K562 (cell line): Measurements from ENCODE around the gene SERPINH1. TPM values are rescaled to one million over a fixed set of nuclear protein-coding genes. Genes with fewer than 3 reads are reported as not detected.
A peak's percentile ranks its signal among the peaks of the same experiment; 100 is the strongest.

ENCODE experiments used
- ATAC-seq: fragments of 200-7000 bp; cut with Tn5 transposase; 3 replicates; pipeline ENCODE4 v1.9.1; 2020; ENCODE audit warnings: moderate library complexity
- BruUV-seq: library from RNA; stranded (reverse); fragments of 400-500 nt; replicated peaks from 2 replicates; lab custom pipeline; 2021; lab: Mats Ljungman, UMichigan
- CTCF ChIA-PET: fragments of 300-600 bp; formaldehyde crosslinking; extraction: SDS; loops from one replicate; lab custom pipeline; 2021; ENCODE audit warnings: low intra/inter-chr PET ratio; lab: Yijun Ruan, JAX
- POLR2A ChIA-PET: fragments of 300-600, 350-650 bp; sonication (Branson Sonifier 250); formaldehyde crosslinking; extraction: SDS; loops from one replicate; lab custom pipeline; 2021; ENCODE audit warnings: antibody characterized with exemption, inconsistent platforms; lab: Yijun Ruan, JAX
- DNase-seq, 4 experiments: peaks; one replicate each; pipeline versions ENCODE4 v3.0.0 to v3.0.0-alpha.2; 2011 to 2018; ENCODE audit warnings: low spot score in 3 of 4, mixed read lengths in 3 of 4; ENCODE audit errors: extremely low read depth in 1 of 4
- FAIRE-seq: peaks from 2 replicates; lab custom pipeline; 2011; peaks lifted over from hg19 to GRCh38; lab: Jason Lieb, UNC
- H2AFZ ChIP-seq: 2 replicates; pipeline ENCODE4 v1.6.0; 2011; ENCODE audit warnings: low read depth, low read length, control low read depth, inconsistent platforms
- H3K27ac ChIP-seq: fragments of 200-600 bp; 3 replicates; pipeline ENCODE4 v1.8.0; 2011; ENCODE audit warnings: low read depth, mild to moderate bottlenecking, control low read depth, inconsistent platforms, low read length, moderate library complexity, mixed read lengths; ENCODE audit errors: extremely low read depth
- H3K27me3 ChIP-seq, 2 experiments: fragments of 300-600 bp in 1 of 2; 2 replicates in 1 of 2; 3 replicates in 1 of 2; pipeline versions ENCODE4 v1.6.0 to v1.8.0; 2011; ENCODE audit warnings: inconsistent platforms in 2 of 2, low read length in 2 of 2, mild to moderate bottlenecking in 1 of 2, mixed read lengths in 1 of 2, moderate library complexity in 1 of 2; ENCODE audit not compliant: control insufficient read depth in 2 of 2, insufficient read depth in 2 of 2
- H3K36me3 ChIP-seq: fragments of 300-600 bp; 3 replicates; pipeline ENCODE4 v1.8.0; 2011; ENCODE audit warnings: mild to moderate bottlenecking, low read length, inconsistent platforms; ENCODE audit not compliant: control insufficient read depth, insufficient read depth
- H3K4me1 ChIP-seq, 2 experiments: fragments of 200-600 bp in 1 of 2; replicated peaks in 1 of 2; 2 replicates in 1 of 2; 3 replicates in 1 of 2; pipeline versions ENCODE4 v1.5.1 to v1.8.0; 2011; ENCODE audit warnings: inconsistent platforms in 2 of 2, low read length in 2 of 2, mild to moderate bottlenecking in 1 of 2, mixed read lengths in 1 of 2, moderate library complexity in 1 of 2; ENCODE audit not compliant: control insufficient read depth in 2 of 2, insufficient read depth in 2 of 2
- H3K4me2 ChIP-seq: 2 replicates; pipeline ENCODE4 v1.6.1; 2011; ENCODE audit warnings: low read length, control low read depth, inconsistent platforms, mixed read lengths; ENCODE audit not compliant: insufficient read depth
- H3K4me3 ChIP-seq: fragments of 200-600 bp; sonication (generic), shearing (Covaris generic); 2 replicates; pipeline ENCODE4 v1.5.1; 2016; ENCODE audit warnings: control low read depth, inconsistent platforms
- H3K79me2 ChIP-seq: fragments of 200-600 bp; 3 replicates; pipeline ENCODE4 v1.8.0; 2011; ENCODE audit warnings: low read length, inconsistent platforms; ENCODE audit not compliant: control insufficient read depth, insufficient read depth
- H3K9ac ChIP-seq, 2 experiments: 2 replicates each; pipeline versions ENCODE4 v1.6.0 to v1.6.1; 2011; ENCODE audit warnings: low read depth in 2 of 2, low read length in 2 of 2, control low read depth in 1 of 2, inconsistent platforms in 1 of 2, mild to moderate bottlenecking in 1 of 2, mixed read lengths in 1 of 2; ENCODE audit not compliant: insufficient read depth in 1 of 2
- H3K9me1 ChIP-seq: one replicate; pipeline ENCODE4 v1.6.0; 2011; ENCODE audit warnings: inconsistent platforms, mild to moderate bottlenecking, low read length, moderate library complexity; ENCODE audit not compliant: control insufficient read depth, insufficient read depth
- H3K9me3 ChIP-seq: replicated peaks from 2 replicates; pipeline ENCODE4 v1.5.1; 2011; ENCODE audit warnings: low read depth, low read length, inconsistent platforms; ENCODE audit not compliant: control insufficient read depth, insufficient read depth
- H4K20me1 ChIP-seq: replicated peaks from 2 replicates; pipeline ENCODE4 v1.6.1; 2011; ENCODE audit warnings: low read length, inconsistent platforms, mixed read lengths; ENCODE audit not compliant: control insufficient read depth, insufficient read depth
- HDAC3 ChIP-seq: fragments of 450-650 bp; IDR thresholded peaks from 2 replicates; pipeline ENCODE4 v1.6.1; 2018; ENCODE audit warnings: borderline replicate concordance, mild to moderate bottlenecking, moderate library complexity; ENCODE audit not compliant: partially characterized antibody
- KLF10 ChIP-seq: fragments of 250-450 bp; sonication (Bioruptor Pico); IDR thresholded peaks from 2 replicates; pipeline ENCODE4 v1.6.1; 2021; ENCODE audit warnings: matching md5 sums
- MAFK ChIP-seq: IDR thresholded peaks from 2 replicates; pipeline ENCODE4 v1.6.1; 2011; ENCODE audit warnings: low read length, improper control_type of control experiment
- MEIS2 ChIP-seq: fragments of 450-650 bp; IDR thresholded peaks from 2 replicates; pipeline ENCODE4 v1.6.1; 2014; ENCODE audit warnings: mild to moderate bottlenecking; ENCODE audit not compliant: partially characterized antibody
- MYNN ChIP-seq, 2 experiments: sonication (generic); formaldehyde crosslinking in 1 of 2; IDR thresholded peaks; 2 replicates each; pipeline versions ENCODE4 v1.5.0 to v1.6.1; 2016 to 2020; ENCODE audit warnings: antibody characterized with exemption in 1 of 2, missing genetic modification reagents in 1 of 2
- POLR2B ChIP-seq: fragments of 450-650 bp; IDR thresholded peaks from 2 replicates; pipeline ENCODE4 v1.6.1; 2018; ENCODE audit warnings: low read depth; ENCODE audit not compliant: partially characterized antibody
- POLR3G ChIP-seq: IDR thresholded peaks from 2 replicates; pipeline ENCODE4 v1.6.1; 2011; ENCODE audit not compliant: insufficient read length, insufficient replicate concordance; ENCODE audit errors: extremely low read depth
- PTBP1 ChIP-seq: fragments of 200-400 bp; formaldehyde crosslinking; IDR thresholded peaks from 2 replicates; pipeline ENCODE4 v1.6.1; 2017; ENCODE audit warnings: low read depth, low read length
- RCOR1 ChIP-seq, 2 experiments: IDR thresholded peaks; 2 replicates each; pipeline ENCODE4 v1.6.1; 2012; ENCODE audit warnings: low read depth in 2 of 2, low read length in 2 of 2, borderline replicate concordance in 1 of 2, improper control_type of control experiment in 1 of 2
- WGBS: fragments of 100-300 bp; shearing (Covaris generic); methylation state at CpG from one replicate; pipeline ENCODE4 v1.1.6; 2016; ENCODE audit warnings: low coverage, mixed read lengths; ENCODE audit not compliant: insufficient coverage; ENCODE audit errors: missing lambda C conversion rate; 5-methylcytosine and 5-hydroxymethylcytosine counted together
- in situ Hi-C: fragments of 300-500 bp; cut with MboI; formaldehyde crosslinking; loops from 4 replicates; pipeline ENCODE4 v1.15.0; 2018; ENCODE audit warnings: inconsistent platforms, mixed read lengths
- intact Hi-C: fragments of 100-400 bp; cut with micrococcal nuclease; formaldehyde crosslinking; loops from 2 replicates; pipeline ENCODE4 v1.14.2; 2022
- polyA plus RNA-seq, 8 experiments: library from polyadenylated mRNA; depleted of rRNA in 4 of 8; stranded (reverse) in 5 of 8; unstranded in 3 of 8; fragments of >200 nt; fragmentation: Nextera tagmentation in 2 of 8; fragmentation: Illumina TruSeq in 1 of 8; extraction: Ambion mirVana in 2 of 8; extraction: Trizol in 1 of 8; gene quantifications; 2 replicates each; pipeline versions ENCODE4 v1.2.1 to v1.2.3, GENCODE V29; 2011 to 2014; ENCODE audit warnings: inconsistent platforms in 1 of 8, missing spikeins in 1 of 8
- total RNA-seq, 7 experiments: library from RNA; depleted of rRNA in 6 of 7; stranded (reverse); fragments of >200 nt in 6 of 7; fragmentation: Illumina TruSeq in 2 of 7; extraction: Trizol in 2 of 7; gene quantifications; 2 replicates each; pipeline versions ENCODE4 v1.2.1 to v1.2.3, GENCODE V29; 2011 to 2021; ENCODE audit warnings: low replicate concordance in 1 of 7
- TF ChIP-seq, protein P1 (sequence below): fragments of 250-450 bp; sonication (Bioruptor Pico); IDR thresholded peaks from 2 replicates; pipeline ENCODE4 v1.9.0; 2021; ENCODE audit warnings: mild to moderate bottlenecking, inconsistent platforms
- TF ChIP-seq, protein P2 (sequence below): fragments of 200-400 bp; formaldehyde crosslinking; IDR thresholded peaks from 2 replicates; pipeline ENCODE4 v1.6.1; 2017; ENCODE audit warnings: mild to moderate bottlenecking, low read depth, low read length, moderate library complexity

SERPINH1 gene
- total and polyA plus RNA-seq, 9 of the 15 experiments (the other 6 are each of a cell fraction or from before 2014, with no cell fraction given): 2.8 to 106 (median 67.9) TPM

DNA sequence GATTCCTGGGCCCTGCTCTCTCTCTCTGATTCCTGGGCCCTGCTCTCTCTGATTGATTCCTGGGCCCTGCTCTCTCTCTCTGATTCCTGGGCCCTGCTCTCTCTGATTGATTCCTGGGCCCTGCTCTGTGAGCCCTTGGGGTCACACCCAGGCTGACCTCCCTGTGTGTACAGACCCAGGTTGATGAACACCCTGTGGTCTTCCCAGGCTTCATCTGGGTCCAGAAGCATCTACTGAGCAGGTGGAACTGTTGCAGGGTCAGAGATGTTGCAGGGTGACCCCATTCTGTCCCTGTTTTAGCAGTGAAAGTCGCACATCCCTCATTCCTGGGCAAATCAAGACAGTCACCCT lies 20.0 kb upstream of the SERPINH1 start:
- no peaks in the 10 kb centered on the region for H4K20me1 ChIP-seq
- ChIA-PET POLR2A (interaction anchor here (1.2 to 1.5 kb wide), 3 partner anchors 8 to 17 kb away, joined by 3 to 7 read pairs (median 6); no protein-coding TSS in a partner anchor), CTCF (interaction anchor here (0.6 kb wide), 1 partner anchor 21 kb away, joined by 3 read pairs; no protein-coding TSS in a partner anchor)
- intact Hi-C loops: no loop called here
- H3K27ac ChIP-seq: no peak overlapping the region
- 55% methylated on average over 1 of the region's 1 CpG for WGBS
- in situ Hi-C loops: no loop called here
- no peak overlapping the region for H2AFZ ChIP-seq
- peaks cover 33 to 40% of the 10 kb centered on the region in 2 experiments for H3K4me1 ChIP-seq
- ATAC-seq (no peak), DNase-seq (no peak), FAIRE-seq (no peak)
- H3K27me3 ChIP-seq: no peaks in the 10 kb centered on the region
- H3K4me3 ChIP-seq: no peak overlapping the region
- H3K79me2 ChIP-seq: no peaks in the 10 kb centered on the region
- TF ChIP-seq POLR3G (no peak), RCOR1 (IDR thresholded peaks at IDR 0.05; ENCODE audit: borderline replicate concordance in 1 of 2, low read depth in 2 of 2, low read length in 2 of 2) (no peak), HDAC3 (no peak), MYNN (IDR thresholded peaks at IDR 0.05) (no peak), MYNN (CRISPR knock-in tag; IDR thresholded peaks at IDR 0.05) (no peak), KLF10 (CRISPR knock-in tag) (no peak), PTBP1 (no peak), MEIS2 (no peak), MAFK (no peak), POLR2B (no peak)
- TF ChIP-seq, protein P1, sequence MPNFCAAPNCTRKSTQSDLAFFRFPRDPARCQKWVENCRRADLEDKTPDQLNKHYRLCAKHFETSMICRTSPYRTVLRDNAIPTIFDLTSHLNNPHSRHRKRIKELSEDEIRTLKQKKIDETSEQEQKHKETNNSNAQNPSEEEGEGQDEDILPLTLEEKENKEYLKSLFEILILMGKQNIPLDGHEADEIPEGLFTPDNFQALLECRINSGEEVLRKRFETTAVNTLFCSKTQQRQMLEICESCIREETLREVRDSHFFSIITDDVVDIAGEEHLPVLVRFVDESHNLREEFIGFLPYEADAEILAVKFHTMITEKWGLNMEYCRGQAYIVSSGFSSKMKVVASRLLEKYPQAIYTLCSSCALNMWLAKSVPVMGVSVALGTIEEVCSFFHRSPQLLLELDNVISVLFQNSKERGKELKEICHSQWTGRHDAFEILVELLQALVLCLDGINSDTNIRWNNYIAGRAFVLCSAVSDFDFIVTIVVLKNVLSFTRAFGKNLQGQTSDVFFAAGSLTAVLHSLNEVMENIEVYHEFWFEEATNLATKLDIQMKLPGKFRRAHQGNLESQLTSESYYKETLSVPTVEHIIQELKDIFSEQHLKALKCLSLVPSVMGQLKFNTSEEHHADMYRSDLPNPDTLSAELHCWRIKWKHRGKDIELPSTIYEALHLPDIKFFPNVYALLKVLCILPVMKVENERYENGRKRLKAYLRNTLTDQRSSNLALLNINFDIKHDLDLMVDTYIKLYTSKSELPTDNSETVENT: no peak
- TF ChIP-seq, protein P2, sequence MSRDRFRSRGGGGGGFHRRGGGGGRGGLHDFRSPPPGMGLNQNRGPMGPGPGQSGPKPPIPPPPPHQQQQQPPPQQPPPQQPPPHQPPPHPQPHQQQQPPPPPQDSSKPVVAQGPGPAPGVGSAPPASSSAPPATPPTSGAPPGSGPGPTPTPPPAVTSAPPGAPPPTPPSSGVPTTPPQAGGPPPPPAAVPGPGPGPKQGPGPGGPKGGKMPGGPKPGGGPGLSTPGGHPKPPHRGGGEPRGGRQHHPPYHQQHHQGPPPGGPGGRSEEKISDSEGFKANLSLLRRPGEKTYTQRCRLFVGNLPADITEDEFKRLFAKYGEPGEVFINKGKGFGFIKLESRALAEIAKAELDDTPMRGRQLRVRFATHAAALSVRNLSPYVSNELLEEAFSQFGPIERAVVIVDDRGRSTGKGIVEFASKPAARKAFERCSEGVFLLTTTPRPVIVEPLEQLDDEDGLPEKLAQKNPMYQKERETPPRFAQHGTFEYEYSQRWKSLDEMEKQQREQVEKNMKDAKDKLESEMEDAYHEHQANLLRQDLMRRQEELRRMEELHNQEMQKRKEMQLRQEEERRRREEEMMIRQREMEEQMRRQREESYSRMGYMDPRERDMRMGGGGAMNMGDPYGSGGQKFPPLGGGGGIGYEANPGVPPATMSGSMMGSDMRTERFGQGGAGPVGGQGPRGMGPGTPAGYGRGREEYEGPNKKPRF: no peak
- peak overlapping the region in 1 of 2 experiments; percentile 39; a peak in 1 of 4 replicates for H3K9ac ChIP-seq
- H3K9me1 ChIP-seq: no peaks in the 10 kb centered on the region
- no TSS peak for BruUV-seq
- H3K4me2 ChIP-seq: no peak overlapping the region
- H3K36me3 ChIP-seq: no peaks in the 10 kb centered on the region
- no peaks in the 10 kb centered on the region for H3K9me3 ChIP-seq
